ENCODE data around the gene MOSPD3. TPM values are rescaled to one million over a fixed set of nuclear protein-coding genes. Genes with fewer than 3 reads are reported as not detected.

The MOSPD3 gene
- total and polyA plus RNA-seq, 2 of the 13 experiments (the other 11 are each of a cell fraction or from before 2014, with no cell fraction given): 7.6 to 8.8 TPM

- TF ChIP-seq U2AF1 (optimal IDR thresholded peaks at IDR 0.05; ENCODE audit: low read depth, low read length) (no peak), KDM5A (IDR thresholded peaks at IDR 0.05; ENCODE audit: borderline replicate concordance, low read length) (no peak), RXRA (CRISPR knock-in tag; IDR thresholded peaks at IDR 0.05) (no peak; the same call in 1 of the 2 replicates), ZNF496 (CRISPR knock-in tag; IDR thresholded peaks at IDR 0.05; ENCODE audit: insufficient replicate concordance) (no peak), CBX2 (IDR thresholded peaks at IDR 0.05; ENCODE audit: low read depth, low read length) (no peak), CBX2 (CRISPR knock-in tag; IDR thresholded peaks at IDR 0.05; ENCODE audit: low read depth) (no peak), NR2F6 (IDR thresholded peaks at IDR 0.05) (no peak), NR2F6 (CRISPR knock-in tag; IDR thresholded peaks at IDR 0.05) (0 out of 2 replicates have a peak, but pooled peaks have one; percentile 6), KLF15 (CRISPR knock-in tag; IDR thresholded peaks at IDR 0.05; ENCODE audit: borderline replicate concordance) (0 out of 2 replicates have a peak, but pooled peaks have one; percentile 27), NPAS2 (CRISPR knock-in tag; IDR thresholded peaks at IDR 0.05; ENCODE audit: borderline replicate concordance) (no peak), ZBTB37 (CRISPR knock-in tag; IDR thresholded peaks at IDR 0.05) (no peak), ZNF777 (CRISPR knock-in tag; IDR thresholded peaks at IDR 0.05) (no peak), HOXA5 (CRISPR knock-in tag; IDR thresholded peaks at IDR 0.05) (0 out of 2 replicates have a peak, but pooled peaks have one; percentile 44), ARNT (IDR thresholded peaks at IDR 0.05) (no peak), AGO1 (IDR thresholded peaks at IDR 0.05; ENCODE audit: low read depth, low read length, poor library complexity, severe bottlenecking) (peak; percentile 100), SRY (CRISPR knock-in tag; IDR thresholded peaks at IDR 0.05) (peak; percentile 75; the same call in 1 of the 2 replicates), GFI1 (CRISPR knock-in tag; IDR thresholded peaks at IDR 0.05; ENCODE audit: borderline replicate concordance) (no peak), PLSCR1 (CRISPR knock-in tag; IDR thresholded peaks at IDR 0.05; ENCODE audit: borderline replicate concordance) (peak; percentile 46; the same call in 1 of the 2 replicates), NCOA2 (CRISPR knock-in tag; IDR thresholded peaks at IDR 0.05) (no peak), ZNF367 (CRISPR knock-in tag; IDR thresholded peaks at IDR 0.05; ENCODE audit: borderline replicate concordance) (no peak), ZFP90 (CRISPR knock-in tag; IDR thresholded peaks at IDR 0.05; ENCODE audit: borderline replicate concordance) (peak; percentile 76), ZNF138 (CRISPR knock-in tag; IDR thresholded peaks at IDR 0.05; ENCODE audit: low read depth) (no peak), ZNF17 (CRISPR knock-in tag; IDR thresholded peaks at IDR 0.05) (no peak), ZNF124 (CRISPR knock-in tag; IDR thresholded peaks at IDR 0.05) (no peak), JUND (CRISPR knock-in tag; IDR thresholded peaks at IDR 0.05) (no peak), CBX5 (CRISPR knock-in tag; IDR thresholded peaks at IDR 0.05; ENCODE audit: borderline replicate concordance) (no peak), SRSF4 (IDR thresholded peaks at IDR 0.05; ENCODE audit: low read depth, low read length, poor library complexity, severe bottlenecking) (no peak)
- TF ChIP-seq, protein P1, sequence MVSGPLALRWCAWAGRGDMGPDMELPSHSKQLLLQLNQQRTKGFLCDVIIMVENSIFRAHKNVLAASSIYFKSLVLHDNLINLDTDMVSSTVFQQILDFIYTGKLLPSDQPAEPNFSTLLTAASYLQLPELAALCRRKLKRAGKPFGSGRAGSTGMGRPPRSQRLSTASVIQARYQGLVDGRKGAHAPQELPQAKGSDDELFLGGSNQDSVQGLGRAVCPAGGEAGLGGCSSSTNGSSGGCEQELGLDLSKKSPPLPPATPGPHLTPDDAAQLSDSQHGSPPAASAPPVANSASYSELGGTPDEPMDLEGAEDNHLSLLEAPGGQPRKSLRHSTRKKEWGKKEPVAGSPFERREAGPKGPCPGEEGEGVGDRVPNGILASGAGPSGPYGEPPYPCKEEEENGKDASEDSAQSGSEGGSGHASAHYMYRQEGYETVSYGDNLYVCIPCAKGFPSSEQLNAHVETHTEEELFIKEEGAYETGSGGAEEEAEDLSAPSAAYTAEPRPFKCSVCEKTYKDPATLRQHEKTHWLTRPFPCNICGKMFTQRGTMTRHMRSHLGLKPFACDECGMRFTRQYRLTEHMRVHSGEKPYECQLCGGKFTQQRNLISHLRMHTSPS (CRISPR knock-in tag; IDR thresholded peaks at IDR 0.05; ENCODE audit: low read depth): peak; percentile 34; the same call in 1 of the 2 replicates
Measured at GRCh38 chr7:100570954-100571828, 41.1 kb upstream of the MOSPD3 start (continued).
